AG10803 (cell line): Measurements from ENCODE around the gene CATSPER4.
A peak's percentile ranks its signal among the peaks of the same experiment; 100 is the strongest.

ENCODE experiments used
- DNase-seq: peaks from one replicate; pipeline ENCODE4 v3.0.0; 2010; ENCODE audit warnings: low read depth
- H3K4me3 ChIP-seq: 2 replicates; pipeline ENCODE4 v1.5.1; 2011; ENCODE audit warnings: mild to moderate bottlenecking, low read length, control low read depth
- TF ChIP-seq, protein P1 (sequence below): conservative IDR thresholded peaks from 2 replicates; pipeline ENCODE4 v1.5.1; 2011; ENCODE audit warnings: mild to moderate bottlenecking, low read length, control low read depth, inconsistent platforms

The CATSPER4 gene

DNA sequence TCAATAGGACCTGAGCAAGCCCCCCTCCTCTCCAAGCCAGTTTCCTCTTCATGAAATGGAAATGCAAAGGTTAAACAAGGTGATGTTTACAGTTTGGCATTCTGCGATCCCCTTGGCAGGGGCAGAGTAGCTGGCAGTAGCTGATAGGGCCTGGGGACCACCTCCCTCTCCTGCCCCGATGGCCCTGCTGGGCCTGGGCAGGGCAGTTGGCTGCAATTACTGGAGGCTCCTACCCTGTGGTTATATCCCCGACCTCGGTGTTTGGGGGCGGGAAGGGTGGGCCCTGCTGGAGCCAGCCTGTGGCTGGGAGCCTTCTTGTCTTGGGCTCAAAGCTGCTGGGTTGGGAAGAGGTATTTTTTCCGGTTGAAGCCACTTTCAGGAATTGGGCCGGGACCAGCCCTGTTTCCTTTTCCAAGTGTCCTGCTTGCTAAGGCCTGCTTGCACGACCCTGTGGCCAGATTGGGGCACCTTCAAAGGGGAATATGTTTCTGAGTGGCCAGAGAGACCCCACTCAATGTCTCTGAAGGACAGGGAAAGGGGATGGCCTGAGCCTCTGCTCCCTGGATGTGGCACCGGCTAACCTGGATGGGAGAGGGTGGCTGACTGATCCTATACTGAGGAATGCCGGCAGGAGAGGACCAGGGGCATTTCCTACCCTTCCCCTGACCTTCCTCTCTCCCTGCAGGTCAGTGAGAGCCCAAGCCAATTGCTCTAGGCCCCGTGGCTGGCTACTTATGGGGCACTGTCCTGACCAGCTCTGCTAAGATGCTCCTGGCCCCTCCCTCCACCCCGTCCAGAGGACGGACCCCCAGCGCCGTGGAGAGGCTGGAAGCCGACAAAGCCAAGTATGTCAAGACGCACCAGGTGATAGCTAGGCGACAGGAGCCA, 29.6 kb upstream of the CATSPER4 start:
- DNase-seq = no peak
- TF ChIP-seq, protein P1, sequence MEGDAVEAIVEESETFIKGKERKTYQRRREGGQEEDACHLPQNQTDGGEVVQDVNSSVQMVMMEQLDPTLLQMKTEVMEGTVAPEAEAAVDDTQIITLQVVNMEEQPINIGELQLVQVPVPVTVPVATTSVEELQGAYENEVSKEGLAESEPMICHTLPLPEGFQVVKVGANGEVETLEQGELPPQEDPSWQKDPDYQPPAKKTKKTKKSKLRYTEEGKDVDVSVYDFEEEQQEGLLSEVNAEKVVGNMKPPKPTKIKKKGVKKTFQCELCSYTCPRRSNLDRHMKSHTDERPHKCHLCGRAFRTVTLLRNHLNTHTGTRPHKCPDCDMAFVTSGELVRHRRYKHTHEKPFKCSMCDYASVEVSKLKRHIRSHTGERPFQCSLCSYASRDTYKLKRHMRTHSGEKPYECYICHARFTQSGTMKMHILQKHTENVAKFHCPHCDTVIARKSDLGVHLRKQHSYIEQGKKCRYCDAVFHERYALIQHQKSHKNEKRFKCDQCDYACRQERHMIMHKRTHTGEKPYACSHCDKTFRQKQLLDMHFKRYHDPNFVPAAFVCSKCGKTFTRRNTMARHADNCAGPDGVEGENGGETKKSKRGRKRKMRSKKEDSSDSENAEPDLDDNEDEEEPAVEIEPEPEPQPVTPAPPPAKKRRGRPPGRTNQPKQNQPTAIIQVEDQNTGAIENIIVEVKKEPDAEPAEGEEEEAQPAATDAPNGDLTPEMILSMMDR = no peak
- H3K4me3 ChIP-seq = no peak overlapping the region; the same call in 1 of the 2 replicates

DNA sequence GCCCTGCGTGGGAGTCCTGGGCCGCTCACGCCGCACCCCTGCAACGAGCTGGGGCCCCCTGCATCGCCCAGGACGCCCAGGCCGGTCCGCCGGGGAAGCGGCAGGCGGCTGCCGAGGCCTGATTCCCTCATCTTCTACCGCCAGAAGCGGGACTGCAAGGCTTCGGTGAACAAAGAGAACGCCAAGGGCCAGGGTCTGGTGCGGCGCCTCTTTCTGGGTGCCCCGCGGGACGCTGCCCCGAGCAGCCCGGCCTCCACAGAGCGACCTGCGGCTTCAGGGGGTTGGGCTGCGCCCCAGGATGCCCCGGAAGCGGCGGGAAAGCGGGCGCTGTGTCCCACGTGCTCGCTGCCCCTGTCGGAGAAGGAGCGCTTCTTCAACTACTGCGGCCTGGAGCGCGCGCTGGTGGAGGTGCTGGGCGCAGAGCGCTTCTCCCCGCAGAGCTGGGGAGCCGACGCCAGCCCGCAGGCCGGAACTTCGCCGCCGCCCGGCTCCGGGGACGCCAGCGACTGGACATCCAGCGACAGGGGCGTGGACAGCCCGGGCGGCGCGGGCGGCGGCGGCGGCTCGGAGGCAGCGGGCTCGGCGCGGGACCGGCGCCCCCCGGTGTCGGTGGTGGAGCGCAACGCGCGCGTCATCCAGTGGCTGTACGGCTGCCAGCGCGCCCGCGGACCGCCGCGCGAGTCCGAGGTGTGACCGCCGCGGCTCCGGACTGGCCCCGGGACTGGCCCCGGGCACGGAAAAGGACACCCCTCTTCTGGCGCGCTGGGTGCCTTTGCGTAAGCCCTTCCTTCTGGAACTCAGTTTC, 28.8 kb upstream of the CATSPER4 start:
- peak; percentile 39 for DNase-seq
- H3K4me3 ChIP-seq = peak overlapping the region; percentile 37

DNA sequence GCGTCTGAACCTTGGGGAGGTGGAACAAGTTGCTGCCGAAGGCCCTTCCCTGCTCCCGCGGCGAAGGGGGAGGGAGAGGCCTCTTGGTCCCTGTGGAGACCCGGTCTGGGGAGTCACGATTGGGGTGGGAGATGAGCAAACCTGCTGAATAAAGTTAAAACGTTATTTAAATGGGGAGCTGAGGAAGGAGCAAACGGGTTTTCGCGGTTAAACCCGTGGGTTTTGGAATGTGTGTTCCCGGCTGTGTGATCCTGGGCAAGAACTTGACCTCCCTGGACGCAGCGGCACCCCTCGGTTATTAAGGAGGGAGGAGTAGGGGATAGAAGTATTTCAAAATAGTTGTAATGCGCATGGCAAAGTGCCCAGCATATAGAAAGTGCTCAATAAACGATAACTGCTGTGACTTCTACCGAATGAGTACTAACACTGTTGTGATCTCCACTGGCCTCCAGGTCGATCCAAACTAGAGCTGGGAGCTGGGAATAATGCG, 28.1 kb upstream of the CATSPER4 start:
- no peak for DNase-seq
- TF ChIP-seq, protein P1 = no peak
- peak overlapping the region; percentile 36 for H3K4me3 ChIP-seq

More for the DNA sequence above, 28.8 kb upstream of the CATSPER4 start:
- TF ChIP-seq, protein P1 = peak; percentile 13; the same call in 1 of the 2 replicates

DNA sequence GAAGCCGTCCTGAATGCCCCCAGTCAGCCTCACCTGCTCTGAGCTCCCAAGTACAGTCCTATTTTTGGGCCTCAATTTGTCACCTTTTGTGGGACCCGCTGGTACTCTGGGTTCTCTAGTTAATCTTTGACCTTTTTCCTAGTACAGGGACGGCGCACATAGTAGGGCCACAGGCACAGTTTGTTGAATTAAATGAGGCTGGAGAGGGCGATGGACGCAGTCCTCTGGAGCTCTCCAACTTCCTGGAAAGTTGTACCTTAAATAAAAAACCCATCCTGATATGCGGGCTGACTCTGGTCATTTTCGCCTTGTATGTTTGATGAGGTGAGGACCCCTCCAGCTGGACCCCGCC, 26.7 kb upstream of the CATSPER4 start:
- no peak overlapping the region; the same call in 1 of the 2 replicates for H3K4me3 ChIP-seq
- TF ChIP-seq, protein P1 = no peak
- no peak for DNase-seq

DNA sequence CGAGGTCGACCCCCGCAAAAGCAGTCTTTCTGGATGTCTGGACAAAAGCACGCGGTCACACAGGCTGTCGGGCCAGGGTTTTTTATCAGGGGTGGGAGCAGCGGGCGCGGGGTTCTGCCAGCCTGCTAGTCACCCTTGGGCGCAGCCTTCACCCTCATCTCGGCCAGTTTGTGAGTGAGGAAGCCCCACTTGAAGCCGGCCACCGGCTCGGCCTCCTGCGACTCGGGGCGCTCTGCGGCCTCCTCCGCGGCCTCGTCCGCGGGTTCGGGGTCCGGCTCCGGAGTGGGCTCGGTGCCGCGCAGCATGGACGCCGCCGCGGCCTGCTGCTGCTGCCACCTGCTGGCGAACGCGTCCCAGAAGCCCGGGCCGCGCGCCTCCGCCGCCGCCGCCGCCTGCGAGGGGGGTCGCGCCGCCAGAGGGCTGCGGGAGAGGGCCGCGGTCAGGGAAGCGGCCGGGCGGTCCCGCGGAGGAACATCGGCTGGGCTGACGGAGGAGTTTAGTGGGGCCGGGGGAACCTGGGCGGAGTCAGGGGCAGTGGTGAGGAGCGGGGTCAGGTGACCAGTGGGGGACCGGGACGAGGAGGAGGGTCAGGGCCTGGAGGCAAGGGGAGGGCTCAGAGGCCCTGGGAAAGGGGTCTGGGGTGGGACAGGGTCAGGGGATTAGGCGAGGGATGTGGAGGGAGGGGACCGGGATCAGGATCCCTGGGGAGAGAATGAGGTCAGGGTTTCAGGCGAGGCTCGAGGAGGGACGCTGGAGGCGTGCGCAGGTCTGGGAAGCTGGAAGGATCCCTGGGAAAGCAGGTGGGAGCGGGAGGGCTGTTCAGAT, 26.2 kb upstream of the CATSPER4 start:
- peak; percentile 8 for DNase-seq

More for the DNA sequence above, 26.2 kb upstream of the CATSPER4 start:
- TF ChIP-seq, protein P1 = peak; percentile 25
- H3K4me3 ChIP-seq = peak overlapping the region; percentile 45
